GM11168 (cell line): Measurements from ENCODE around the gene FKBP2.

Experiments used
- in situ Hi-C: fragments of 300-500 bp; cut with MboI; formaldehyde crosslinking; loops from one replicate; pipeline ENCODE4 v1.12.0; 2022; ENCODE audit warnings: low sequenced_read_pairs; ENCODE audit not compliant: unreplicated experiment

The FKBP2 gene

DNA sequence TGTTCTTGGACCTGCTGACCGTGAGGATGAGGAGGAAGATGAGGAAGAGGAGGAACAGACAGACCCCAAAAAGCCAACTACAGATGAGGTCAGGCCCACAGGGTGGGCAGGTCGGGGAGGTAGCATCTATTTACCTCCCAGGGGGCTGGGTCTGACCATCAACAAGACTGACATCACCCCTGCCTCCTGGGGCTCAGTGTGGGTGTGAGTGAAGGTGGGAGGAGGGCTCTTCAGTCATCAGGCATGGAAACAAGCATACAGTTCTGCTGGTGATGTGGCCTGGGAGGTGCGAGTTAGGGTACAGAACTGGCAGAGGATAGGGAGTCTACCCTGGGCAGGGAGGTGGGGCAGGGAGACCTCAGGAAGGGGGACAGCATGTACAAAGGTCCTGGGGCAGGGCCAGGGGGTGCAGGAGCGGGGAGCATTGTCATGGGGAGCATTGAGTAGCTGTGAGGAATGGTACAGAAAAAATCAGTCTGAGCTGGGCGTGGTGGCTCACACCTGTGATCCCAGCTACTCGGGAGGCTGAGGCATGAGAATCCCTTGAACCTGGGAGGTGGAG, 19.3 kb downstream of the FKBP2 start:
- in situ Hi-C loops, result no loop called here

DNA sequence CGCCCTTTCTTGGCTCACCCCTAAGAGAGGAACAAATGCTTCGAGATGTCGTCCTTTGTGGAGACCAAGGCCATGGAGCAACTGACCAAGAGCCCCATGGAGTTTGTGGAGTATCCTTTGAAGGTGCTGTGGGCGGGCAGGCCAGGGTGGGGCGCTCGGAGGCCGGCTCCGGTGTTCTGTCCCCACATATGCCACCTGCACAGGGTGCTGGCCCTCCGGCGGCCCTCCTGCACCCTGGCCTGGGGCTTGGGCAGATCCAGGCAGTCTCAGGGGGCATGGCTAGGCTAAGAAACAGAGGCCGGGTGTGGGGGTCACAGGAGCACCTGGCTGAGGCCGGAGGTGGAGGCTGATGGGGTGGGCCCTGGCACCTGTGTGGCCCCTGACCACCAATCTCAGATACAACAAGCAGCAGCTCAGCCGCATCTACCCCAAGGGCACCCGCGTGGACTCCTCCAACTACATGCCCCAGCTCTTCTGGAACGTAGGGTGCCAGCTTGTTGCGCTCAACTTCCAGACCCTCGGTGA, 20.7 kb downstream of the FKBP2 start:
- in situ Hi-C loops, result no loop called here

DNA sequence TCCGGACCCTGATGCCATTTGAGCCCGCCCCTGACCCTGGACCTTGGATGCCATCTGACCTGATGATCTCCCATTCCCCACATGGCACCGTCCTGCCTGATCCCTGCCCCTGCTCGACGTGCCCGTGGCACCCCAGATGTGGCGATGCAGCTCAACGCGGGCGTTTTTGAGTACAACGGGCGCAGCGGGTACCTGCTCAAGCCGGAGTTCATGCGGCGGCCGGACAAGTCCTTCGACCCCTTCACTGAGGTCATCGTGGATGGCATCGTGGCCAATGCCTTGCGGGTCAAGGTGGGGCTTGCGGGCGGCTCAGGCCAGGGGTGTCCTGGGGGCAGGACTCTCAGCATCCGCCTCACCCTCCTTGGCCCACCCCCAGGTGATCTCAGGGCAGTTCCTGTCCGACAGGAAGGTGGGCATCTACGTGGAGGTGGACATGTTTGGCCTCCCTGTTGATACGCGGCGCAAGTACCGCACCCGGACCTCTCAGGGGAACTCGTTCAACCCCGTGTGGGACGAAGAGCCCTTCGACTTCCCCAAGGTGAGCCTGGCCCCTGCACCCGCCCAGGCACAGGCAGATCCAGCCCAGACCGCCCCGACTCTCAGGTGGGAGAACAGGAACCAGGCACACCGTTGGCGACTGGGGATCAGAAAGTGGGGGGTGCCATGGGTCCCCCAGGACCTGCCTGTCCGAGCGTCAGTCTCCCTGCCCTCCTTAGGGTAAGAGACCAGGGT, 21.5 kb downstream of the FKBP2 start:
- in situ Hi-C loops, result no loop called here

DNA sequence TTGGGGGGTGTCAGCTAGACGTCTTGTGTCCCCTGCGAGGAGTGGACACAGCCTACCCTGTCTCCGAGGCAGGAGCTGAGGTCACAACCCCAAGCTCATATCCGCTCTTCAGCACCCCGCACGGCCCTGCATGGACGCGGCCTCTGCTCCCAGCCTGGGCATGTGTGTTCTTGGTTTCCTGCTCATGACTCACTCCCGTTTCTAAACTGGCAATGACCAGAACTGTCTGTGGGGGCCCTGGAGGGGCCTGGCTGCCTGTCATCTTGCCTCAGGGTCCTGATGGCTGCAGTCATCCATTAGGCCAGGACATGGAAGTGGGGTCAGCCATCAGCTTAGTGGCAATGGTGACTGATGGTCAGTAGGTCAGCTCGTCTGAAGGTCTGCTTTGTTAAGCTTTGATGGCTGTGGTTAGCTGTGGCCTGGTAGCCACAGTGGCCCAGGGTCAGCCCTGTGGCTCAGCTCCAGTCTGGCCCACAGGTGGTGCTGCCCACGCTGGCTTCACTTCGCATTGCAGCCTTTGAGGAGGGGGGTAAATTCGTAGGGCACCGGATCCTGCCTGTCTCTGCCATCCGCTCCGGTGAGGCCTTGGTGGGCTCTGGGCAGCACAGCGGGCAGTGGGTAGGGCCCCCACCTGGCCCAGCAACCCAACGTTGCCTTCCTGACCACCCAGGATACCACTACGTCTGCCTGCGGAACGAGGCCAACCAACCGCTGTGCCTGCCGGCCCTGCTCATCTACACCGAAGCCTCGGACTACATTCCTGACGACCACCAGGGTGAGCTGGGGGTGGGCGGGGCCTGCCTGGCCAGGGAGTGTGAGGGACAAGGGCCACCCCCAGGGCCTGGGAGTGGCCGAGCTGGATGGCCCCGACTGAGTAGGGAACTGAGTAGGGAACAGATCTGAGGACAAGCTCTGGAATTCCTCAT, 22.4 kb downstream of the FKBP2 start:
- in situ Hi-C loops, result no loop called here

DNA sequence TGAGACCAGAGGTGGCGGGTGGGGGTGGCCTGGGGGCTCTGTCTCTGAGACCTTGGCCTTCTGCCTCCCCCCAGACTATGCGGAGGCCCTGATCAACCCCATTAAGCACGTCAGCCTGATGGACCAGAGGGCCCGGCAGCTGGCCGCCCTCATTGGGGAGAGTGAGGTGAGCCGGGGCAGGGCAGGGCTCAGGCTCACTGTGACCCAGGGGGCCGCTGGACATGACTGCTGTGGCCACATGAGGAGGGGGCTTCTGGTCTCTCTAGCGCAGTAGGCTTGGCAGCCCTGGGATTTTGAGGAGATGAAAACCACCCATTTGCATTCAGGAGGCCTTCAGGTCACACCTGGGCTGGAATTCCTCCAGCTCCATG, 23.0 kb downstream of the FKBP2 start:
- in situ Hi-C loops, result no loop called here

DNA sequence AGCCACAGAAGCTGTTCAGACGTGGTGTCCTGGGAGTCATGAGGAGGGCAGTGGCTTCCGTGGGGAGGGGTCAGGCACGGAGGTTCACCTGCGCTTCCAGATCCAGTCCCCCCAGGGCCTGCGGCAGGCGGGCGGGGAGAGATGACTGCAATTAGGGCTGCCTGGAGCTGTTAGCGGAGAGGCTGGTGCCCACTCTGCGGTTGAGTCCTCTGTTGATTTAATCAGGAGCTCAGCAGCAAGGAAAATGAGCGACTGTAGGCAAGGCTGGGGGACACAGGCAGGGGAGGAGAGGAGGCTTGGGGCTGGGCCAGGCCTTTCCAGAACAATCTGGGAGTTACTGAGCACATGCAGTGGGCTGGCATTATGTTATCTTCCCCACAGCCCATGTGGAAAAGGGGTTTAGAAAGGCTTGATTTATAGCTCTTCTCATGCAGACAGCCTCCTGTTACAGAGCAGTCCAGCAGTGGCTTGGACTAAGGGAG, 23.5 kb downstream of the FKBP2 start:
- in situ Hi-C loops, result no loop called here

DNA sequence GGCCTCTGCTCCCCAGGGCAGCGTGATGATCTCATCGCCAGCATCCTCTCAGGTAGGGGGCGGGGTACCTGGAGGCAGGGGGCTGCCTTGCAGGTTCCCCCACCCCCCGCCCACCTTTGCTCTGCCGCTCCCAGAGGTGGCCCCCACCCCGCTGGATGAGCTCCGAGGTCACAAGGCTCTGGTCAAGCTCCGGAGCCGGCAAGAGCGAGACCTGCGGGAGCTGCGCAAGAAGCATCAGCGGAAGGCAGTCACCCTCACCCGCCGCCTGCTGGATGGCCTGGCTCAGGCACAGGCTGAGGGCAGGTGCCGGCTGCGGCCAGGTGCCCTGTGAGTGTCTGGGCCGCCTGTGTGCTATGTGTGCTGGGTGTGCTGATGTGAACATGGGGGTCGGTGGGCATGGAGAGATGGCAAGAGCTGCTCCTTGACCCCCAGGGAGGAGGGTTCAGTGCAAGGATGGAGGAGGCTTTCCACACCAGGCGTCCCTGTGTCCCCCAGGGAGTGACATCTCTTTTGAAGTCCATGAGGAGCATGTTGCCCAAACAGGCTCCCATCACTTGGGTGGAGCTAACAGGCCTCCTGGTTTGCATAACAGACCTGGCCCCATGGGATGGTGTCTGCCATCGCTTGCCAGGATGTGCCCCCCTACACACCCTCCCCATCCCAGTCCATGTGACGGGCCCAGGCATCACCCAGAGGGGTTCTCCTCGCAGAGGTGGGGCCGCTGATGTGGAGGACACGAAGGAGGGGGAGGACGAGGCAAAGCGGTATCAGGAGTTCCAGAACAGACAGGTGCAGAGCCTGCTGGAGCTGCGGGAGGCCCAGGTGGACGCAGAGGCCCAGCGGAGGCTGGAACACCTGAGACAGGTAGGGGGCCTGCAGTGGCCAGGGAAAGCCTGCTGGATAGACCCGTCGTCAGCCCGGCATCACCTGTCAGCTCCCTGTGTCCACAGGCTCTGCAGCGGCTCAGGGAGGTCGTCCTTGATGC, 24.6 kb downstream of the FKBP2 start:
- in situ Hi-C loops, result no loop called here

DNA sequence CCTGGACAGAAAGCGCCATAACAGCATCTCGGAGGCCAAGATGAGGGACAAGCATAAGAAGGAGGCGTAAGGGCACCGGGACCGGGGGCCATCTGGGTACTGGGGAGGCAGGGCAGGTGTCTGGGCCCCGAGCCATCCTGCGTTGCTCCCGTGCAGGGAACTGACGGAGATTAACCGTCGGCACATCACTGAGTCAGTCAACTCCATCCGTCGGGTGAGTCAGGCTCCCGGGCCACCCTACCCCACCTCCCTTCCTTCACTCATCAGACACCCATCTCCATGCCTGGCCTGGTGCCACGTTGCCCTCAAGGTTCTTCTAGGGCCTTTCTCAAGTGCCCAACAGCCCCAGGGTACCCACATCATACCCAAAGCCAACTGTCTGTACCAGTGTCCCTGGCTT, 25.4 kb downstream of the FKBP2 start:
- in situ Hi-C loops, result no loop called here

DNA sequence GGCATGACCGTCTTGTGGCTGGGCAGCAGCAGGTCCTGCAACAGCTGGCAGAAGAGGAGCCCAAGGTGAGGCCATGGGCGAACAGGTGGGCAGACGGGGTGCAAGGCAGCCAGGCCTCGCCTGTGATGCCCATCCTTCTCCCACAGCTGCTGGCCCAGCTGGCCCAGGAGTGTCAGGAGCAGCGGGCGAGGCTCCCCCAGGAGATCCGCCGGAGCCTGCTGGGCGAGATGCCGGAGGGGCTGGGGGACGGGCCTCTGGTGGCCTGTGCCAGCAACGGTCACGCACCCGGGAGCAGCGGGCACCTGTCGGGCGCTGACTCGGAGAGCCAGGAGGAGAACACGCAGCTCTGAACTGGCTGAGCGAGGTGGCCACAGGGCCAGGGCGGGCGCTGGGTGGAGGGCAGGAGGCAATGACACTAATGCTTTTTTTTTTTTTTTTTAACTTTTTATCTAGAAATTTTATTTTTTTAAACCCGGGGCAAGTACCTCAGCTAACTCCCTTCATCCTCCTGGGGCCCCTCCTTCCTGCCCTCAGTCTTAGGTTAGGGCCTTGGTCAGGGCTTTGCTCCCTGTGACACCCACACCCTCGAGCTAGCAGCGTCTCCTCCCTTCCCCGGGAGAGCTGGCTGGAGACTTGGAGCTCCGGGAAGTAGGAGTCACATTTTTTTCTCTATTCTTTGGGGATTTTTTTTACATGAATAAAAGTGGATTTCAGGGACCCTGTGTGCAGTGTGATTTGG, 26.5 kb downstream of the FKBP2 start:
- in situ Hi-C loops, result no loop called here

DNA sequence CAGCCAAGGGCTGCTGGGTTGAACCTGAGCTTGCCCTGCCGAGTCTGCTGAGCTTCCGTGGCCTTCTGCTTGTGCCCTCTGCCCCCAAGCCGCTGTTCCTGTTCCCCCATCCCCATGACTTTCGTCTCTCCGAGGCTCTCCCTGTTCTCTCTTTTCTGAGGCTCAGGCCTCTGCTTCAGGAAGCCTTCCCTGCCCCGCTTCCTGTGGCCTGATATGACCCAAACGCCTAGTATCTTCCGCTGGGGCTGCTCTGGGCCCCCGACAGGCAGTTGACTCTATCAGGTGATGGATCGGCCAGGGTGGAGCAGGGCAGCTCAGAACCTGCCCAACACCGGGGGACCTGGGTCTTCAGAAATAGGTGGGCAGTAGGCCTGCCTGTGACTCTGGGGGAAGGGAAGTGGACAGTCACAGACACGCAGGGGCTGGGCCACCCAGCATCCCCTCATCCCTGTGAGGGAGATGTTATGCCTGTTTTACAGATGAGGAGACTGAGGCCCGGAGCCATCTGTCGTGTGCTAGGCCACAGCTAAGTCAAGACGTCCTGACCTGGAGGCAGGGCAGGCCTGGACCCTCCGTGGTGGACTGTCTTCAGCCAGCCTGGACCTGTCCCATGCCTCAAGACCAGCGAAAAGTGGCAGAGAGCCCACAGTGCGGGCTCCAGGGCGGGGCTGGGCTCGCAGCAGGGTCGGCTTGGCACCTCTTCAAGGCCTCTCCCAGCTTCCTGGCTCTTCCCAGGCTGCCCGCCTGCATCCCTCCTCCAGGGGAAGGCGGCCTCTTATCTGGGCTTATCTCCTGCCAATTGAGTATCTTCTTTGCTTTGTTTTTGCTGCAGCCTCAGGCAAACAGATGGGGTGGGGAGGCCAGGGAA, 27.4 kb downstream of the FKBP2 start:
- in situ Hi-C loops, result no loop called here

DNA sequence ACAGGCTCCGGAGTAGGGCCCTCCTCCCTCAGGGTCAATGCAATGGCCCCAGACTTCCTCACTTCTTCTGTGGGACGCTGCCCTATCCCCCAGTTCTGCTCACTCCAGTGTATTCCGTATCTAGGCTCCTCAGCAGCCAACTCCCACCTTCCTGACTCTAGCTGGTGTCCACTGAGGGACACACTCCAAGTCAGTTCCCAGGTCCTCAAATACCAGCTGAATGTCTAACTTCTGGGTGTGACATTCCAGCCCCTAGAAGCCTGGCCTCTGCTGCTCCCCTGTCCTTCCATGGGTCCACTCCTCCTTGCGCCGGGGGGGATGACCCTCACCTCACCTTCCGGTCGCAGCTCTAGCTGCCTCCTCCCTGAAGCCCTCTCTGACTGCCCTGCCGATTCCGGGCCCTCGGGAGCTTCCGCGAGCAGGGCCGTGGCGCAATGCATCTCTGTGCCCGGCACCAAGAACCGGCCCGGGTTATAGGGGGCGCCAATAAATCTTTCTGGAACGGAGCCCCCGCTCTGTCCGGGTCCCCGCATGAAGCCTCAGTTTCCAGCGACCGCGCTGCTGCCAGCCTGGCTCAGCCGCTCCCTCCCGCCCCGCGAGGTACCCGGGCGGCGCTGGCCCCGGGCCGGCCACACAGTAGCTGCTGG, 28.1 kb downstream of the FKBP2 start:
- in situ Hi-C loops, result no loop called here

DNA sequence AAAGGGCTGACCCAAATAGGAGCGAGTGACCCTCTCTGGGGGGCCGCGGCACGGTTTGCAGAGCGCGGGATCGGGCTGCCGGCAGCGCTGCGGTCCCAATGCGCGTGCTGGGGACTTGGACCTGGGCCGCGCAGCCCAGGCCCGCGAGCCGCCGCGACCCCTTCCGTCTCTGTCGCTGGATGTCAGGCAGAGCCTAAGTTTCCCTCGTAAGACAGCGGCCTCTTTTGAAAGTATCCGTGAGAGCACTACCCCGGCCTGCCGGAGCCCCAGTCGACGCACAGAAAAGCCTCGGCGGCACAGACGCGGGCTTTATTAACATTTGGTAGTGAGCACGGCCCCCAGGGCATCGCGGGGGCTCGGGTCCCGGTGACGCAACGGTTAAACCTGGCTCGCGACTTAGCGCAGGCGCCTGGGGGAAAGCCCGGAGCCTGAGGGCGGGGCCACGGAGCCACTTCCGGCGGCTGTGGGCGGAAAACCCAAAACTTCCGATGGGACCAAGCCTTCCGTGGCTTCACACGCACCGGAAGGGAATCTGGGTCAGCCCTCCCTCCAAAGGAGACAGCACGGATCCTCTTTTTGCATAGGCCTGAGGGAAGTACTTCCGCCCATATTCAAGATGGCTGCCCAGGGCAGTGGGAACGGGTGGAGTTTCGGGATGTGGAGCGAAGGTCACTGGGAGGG, 28.8 kb downstream of the FKBP2 start:
- in situ Hi-C loops, result no loop called here

DNA sequence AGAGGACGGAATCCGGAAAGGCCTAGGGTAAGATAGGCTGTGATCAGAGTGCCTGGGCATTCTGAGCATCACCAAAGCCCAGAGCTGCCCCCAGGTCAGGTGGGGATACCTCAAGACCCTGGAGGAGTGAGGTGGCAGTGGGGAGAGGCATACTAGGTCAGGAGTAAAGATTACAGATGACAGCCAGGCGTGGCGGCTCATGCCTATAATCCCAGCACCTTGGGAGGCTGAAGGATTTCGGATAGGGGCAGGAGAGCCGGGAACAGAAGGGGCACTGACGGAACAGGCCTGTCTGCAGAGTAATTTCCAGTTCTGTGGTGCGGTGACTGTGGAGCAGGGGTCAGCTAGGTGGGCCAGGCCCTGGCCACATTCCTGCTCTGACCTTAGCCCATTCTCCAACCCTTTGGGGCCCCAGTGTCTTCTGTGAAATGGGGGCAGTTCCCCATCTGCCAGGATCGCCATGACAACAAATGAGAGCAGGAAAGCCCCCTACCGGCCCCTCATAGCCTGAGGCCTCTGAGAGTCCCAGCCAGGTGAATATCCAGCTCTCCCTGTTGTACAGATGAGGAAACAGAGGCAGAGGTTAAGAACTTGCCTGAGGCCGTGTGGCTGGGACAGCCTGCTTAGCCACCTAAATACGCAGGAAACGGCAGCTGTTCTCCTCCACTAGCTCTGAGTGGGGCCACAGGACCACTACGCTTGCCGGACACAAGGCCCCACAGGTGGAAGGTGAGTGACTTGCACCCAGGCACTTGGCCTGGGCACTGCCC, 34.3 kb downstream of the FKBP2 start:
- in situ Hi-C loops, result no loop called here

DNA sequence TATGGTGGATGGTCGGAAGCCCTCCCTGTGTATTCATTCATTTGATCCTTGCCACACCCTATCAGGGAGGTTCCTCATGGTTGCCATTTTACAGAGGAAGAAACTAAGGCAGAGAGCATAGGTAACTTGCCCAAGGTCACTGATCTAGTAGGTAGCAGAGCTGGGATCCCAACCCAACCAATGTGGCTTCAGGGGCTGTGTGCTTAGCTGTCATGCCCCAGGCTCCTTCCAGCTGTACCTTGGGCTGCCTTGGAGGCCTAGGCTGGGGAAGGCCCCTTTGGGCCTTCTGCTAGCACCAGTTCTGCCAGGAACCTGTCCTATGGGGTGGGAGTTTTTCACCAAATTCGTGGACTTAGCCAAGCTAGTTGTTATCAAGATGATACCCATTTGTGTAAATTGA, 34.9 kb downstream of the FKBP2 start:
- in situ Hi-C loops, result no loop called here

DNA sequence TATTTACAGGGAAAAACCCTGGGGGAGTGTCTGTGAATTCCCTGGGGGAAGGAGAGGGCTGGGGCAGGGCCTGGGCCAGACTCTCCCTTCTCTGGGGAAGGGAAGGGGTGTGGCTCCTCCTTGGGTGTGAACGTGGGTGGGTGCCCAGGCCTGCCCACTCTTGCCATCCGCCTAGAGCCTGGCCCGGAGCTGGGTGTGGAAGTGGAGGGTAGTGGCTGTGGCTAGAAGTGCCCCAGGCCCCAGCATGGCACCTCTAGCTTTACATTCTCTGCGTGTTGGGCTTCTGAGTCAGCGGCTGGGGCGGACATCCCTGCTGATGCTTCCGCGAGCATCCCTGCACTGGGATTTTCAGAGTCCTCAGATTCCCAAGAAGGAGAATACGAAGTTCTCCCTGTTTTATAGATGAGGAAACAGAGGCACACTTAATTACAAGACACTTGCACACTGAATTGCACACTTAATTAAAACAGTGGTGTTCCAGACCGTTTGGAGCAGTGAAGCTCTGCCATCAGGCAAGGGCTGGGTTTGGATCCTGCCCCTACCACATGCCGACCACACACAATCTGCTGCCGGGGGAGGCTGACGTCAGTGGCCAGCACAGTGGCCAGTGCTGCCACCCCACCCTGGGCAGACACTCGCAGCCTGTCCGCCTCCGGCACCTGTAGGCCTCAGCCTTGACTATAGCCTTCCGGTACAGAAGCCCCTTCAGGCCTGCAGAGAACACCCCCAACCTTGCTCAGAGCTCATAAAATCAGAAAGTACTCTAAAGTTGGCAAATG, 35.9 kb downstream of the FKBP2 start:
- in situ Hi-C loops, result no loop called here
